Measurements from ENCODE around the gene POLA2.

The POLA2 gene

GRCh38 chr11:65217441-65218423, 44.0 kb upstream of the POLA2 start:
- no peak overlapping the region for H3K4me3 ChIP-seq (ENCODE audit: low read depth, low read length)
- TF ChIP-seq, protein P1, sequence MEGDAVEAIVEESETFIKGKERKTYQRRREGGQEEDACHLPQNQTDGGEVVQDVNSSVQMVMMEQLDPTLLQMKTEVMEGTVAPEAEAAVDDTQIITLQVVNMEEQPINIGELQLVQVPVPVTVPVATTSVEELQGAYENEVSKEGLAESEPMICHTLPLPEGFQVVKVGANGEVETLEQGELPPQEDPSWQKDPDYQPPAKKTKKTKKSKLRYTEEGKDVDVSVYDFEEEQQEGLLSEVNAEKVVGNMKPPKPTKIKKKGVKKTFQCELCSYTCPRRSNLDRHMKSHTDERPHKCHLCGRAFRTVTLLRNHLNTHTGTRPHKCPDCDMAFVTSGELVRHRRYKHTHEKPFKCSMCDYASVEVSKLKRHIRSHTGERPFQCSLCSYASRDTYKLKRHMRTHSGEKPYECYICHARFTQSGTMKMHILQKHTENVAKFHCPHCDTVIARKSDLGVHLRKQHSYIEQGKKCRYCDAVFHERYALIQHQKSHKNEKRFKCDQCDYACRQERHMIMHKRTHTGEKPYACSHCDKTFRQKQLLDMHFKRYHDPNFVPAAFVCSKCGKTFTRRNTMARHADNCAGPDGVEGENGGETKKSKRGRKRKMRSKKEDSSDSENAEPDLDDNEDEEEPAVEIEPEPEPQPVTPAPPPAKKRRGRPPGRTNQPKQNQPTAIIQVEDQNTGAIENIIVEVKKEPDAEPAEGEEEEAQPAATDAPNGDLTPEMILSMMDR (IDR thresholded peaks at IDR 0.05; ENCODE audit: low read depth, low read length), result no peak

DNA sequence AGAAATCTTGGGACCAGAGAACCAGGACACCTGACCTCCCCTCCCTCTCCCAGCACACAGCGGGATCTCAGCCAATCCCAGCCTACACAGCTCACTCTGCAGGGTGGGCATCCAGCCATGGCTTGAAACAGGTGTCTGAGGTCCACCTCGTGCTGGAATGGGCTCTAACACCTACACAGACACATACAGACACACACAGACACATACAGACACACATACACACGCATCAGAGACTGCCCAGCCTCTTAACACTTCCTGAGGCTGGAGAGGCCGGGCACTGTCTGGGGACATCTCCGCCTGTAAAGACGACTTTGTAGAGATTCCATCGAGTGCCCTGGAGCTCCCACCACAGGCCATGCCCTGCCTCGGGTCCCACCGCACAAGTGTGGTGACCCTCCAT, 43.3 kb upstream of the POLA2 start:
- no peak overlapping the region for H3K4me3 ChIP-seq (ENCODE audit: low read depth, low read length)
- TF ChIP-seq, protein P1 (IDR thresholded peaks at IDR 0.05; ENCODE audit: low read depth, low read length), result no peak

- TF ChIP-seq, protein P1 (IDR thresholded peaks at IDR 0.05; ENCODE audit: low read depth, low read length), result no peak
- H3K4me3 ChIP-seq (ENCODE audit: low read depth, low read length), result no peak overlapping the region
These were observed 41.9 kb upstream of the POLA2 start for GRCh38 chr11:65219930-65220213.

DNA sequence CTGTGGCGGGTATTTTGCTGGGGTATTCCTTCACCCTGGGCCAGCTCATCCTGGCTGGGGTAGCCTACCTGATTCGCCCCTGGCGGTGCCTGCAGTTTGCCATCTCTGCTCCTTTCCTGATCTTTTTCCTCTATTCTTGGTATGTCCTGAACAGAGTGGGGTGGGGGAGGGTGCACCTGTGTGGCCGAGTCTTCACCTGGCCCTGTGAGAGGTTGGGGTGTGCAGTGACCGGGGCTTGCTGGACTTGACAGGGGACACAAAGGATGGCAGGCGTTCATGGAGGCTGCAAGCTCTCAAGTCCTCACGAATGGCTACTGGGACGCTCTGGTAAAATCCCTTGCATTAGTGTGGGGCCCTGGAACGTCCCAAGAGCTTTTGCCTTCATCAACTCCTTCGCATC, 40.7 kb upstream of the POLA2 start:
- TF ChIP-seq, protein P1 (IDR thresholded peaks at IDR 0.05; ENCODE audit: low read depth, low read length), result no peak
- H3K4me3 ChIP-seq (ENCODE audit: low read depth, low read length), result no peak overlapping the region

GRCh38 chr11:65223011-65223410, 38.8 kb upstream of the POLA2 start:
- TF ChIP-seq, protein P1 (IDR thresholded peaks at IDR 0.05; ENCODE audit: low read depth, low read length), result no peak
- no peak overlapping the region for H3K4me3 ChIP-seq (ENCODE audit: low read depth, low read length)

DNA sequence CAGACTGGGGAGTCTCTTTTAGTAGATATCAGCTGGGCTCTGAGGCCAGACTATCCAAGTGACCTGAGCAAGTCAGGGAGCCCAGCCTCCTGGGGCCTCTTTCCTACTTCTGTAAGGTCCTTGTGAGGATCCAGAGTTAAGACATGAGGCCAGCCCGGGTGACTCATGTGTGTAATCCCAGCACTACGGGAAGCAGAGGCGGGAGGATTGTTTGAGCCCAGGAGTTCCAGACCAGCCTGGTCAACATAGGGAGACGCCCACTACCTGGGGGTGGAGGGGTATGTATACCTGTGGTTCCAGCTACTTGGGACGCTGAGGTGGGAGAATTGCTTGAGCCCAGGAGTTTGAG, 36.9 kb upstream of the POLA2 start:
- TF ChIP-seq, protein P1 (IDR thresholded peaks at IDR 0.05; ENCODE audit: low read depth, low read length), result no peak
- H3K4me3 ChIP-seq (ENCODE audit: low read depth, low read length), result no peak overlapping the region

GRCh38 chr11:65225279-65226102, 36.3 kb upstream of the POLA2 start:
- peak overlapping the region; percentile 22 for H3K4me3 ChIP-seq (ENCODE audit: low read depth, low read length)
- TF ChIP-seq, protein P1 (IDR thresholded peaks at IDR 0.05; ENCODE audit: low read depth, low read length), result peak; percentile 51; the same call in 1 of the 2 replicates

All from WI38 (cell line).